Breast epithelium (tissue), 3 donors: Measurements from ENCODE around the gene ASB5.

Source experiments
- CTCF ChIP-seq, 3 donors: fragments of 450-650 bp; IDR thresholded peaks; one replicate each; pipeline ENCODE4 v1.5.1; 2016 to 2017; ENCODE audit warnings: antibody characterized with exemption in 3 of 3, mild to moderate bottlenecking in 3 of 3, moderate library complexity in 3 of 3
- POLR2A ChIP-seq: fragments of 450-650 bp; IDR thresholded peaks from one replicate; pipeline ENCODE4 v1.6.1; 2016; ENCODE audit warnings: antibody characterized with exemption, mild to moderate bottlenecking, moderate library complexity
- POLR2AphosphoS5 ChIP-seq, 3 donors: sonication (generic); formaldehyde crosslinking; IDR thresholded peaks; one replicate each; pipeline ENCODE4 v1.6.1; 2017; ENCODE audit warnings: antibody characterized with exemption in 3 of 3

- TF ChIP-seq CTCF (IDR thresholded peaks at IDR 0.05) (peak in 1 of 3 donors; percentile 11), POLR2A (no peak), POLR2AphosphoS5 (IDR thresholded peaks at IDR 0.05) (no peak)
These were observed 8.3 kb upstream of the ASB5 start for GRCh38 chr4:176277162-176277904.
